K562 (cell line): ENCODE data around the gene HSPA1B. TPM values are rescaled to one million over a fixed set of nuclear protein-coding genes. Genes with fewer than 3 reads are reported as not detected.
A peak's percentile ranks its signal among the peaks of the same experiment; 100 is the strongest.

Source experiments
- ATAC-seq: fragments of 200-7000 bp; cut with Tn5 transposase; 3 replicates; pipeline ENCODE4 v1.9.1; 2020; ENCODE audit warnings: moderate library complexity
- BruUV-seq: library from RNA; stranded (reverse); fragments of 400-500 nt; replicated peaks from 2 replicates; lab custom pipeline; 2021; lab: Mats Ljungman, UMichigan
- CTCF ChIA-PET: fragments of 300-600 bp; formaldehyde crosslinking; extraction: SDS; loops from one replicate; lab custom pipeline; 2021; ENCODE audit warnings: low intra/inter-chr PET ratio; lab: Yijun Ruan, JAX
- POLR2A ChIA-PET: fragments of 300-600, 350-650 bp; sonication (Branson Sonifier 250); formaldehyde crosslinking; extraction: SDS; loops from one replicate; lab custom pipeline; 2021; ENCODE audit warnings: antibody characterized with exemption, inconsistent platforms; lab: Yijun Ruan, JAX
- DNase-seq, 4 experiments: peaks; one replicate each; pipeline versions ENCODE4 v3.0.0 to v3.0.0-alpha.2; 2011 to 2018; ENCODE audit warnings: low spot score in 3 of 4, mixed read lengths in 3 of 4; ENCODE audit errors: extremely low read depth in 1 of 4
- FAIRE-seq: peaks from 2 replicates; lab custom pipeline; 2011; peaks lifted over from hg19 to GRCh38; lab: Jason Lieb, UNC
- H2AFZ ChIP-seq: 2 replicates; pipeline ENCODE4 v1.6.0; 2011; ENCODE audit warnings: low read depth, low read length, control low read depth, inconsistent platforms
- H3K27ac ChIP-seq: fragments of 200-600 bp; 3 replicates; pipeline ENCODE4 v1.8.0; 2011; ENCODE audit warnings: low read depth, mild to moderate bottlenecking, control low read depth, inconsistent platforms, low read length, moderate library complexity, mixed read lengths; ENCODE audit errors: extremely low read depth
- H3K27me3 ChIP-seq, 2 experiments: fragments of 300-600 bp in 1 of 2; 2 replicates in 1 of 2; 3 replicates in 1 of 2; pipeline versions ENCODE4 v1.6.0 to v1.8.0; 2011; ENCODE audit warnings: inconsistent platforms in 2 of 2, low read length in 2 of 2, mild to moderate bottlenecking in 1 of 2, mixed read lengths in 1 of 2, moderate library complexity in 1 of 2; ENCODE audit not compliant: control insufficient read depth in 2 of 2, insufficient read depth in 2 of 2
- H3K36me3 ChIP-seq: fragments of 300-600 bp; 3 replicates; pipeline ENCODE4 v1.8.0; 2011; ENCODE audit warnings: mild to moderate bottlenecking, low read length, inconsistent platforms; ENCODE audit not compliant: control insufficient read depth, insufficient read depth
- H3K4me1 ChIP-seq, 2 experiments: fragments of 200-600 bp in 1 of 2; replicated peaks in 1 of 2; 2 replicates in 1 of 2; 3 replicates in 1 of 2; pipeline versions ENCODE4 v1.5.1 to v1.8.0; 2011; ENCODE audit warnings: inconsistent platforms in 2 of 2, low read length in 2 of 2, mild to moderate bottlenecking in 1 of 2, mixed read lengths in 1 of 2, moderate library complexity in 1 of 2; ENCODE audit not compliant: control insufficient read depth in 2 of 2, insufficient read depth in 2 of 2
- H3K4me2 ChIP-seq: 2 replicates; pipeline ENCODE4 v1.6.1; 2011; ENCODE audit warnings: low read length, control low read depth, inconsistent platforms, mixed read lengths; ENCODE audit not compliant: insufficient read depth
- H3K4me3 ChIP-seq: fragments of 200-600 bp; sonication (generic), shearing (Covaris generic); 2 replicates; pipeline ENCODE4 v1.5.1; 2016; ENCODE audit warnings: control low read depth, inconsistent platforms
- H3K79me2 ChIP-seq: fragments of 200-600 bp; 3 replicates; pipeline ENCODE4 v1.8.0; 2011; ENCODE audit warnings: low read length, inconsistent platforms; ENCODE audit not compliant: control insufficient read depth, insufficient read depth
- H3K9ac ChIP-seq, 2 experiments: 2 replicates each; pipeline versions ENCODE4 v1.6.0 to v1.6.1; 2011; ENCODE audit warnings: low read depth in 2 of 2, low read length in 2 of 2, control low read depth in 1 of 2, inconsistent platforms in 1 of 2, mild to moderate bottlenecking in 1 of 2, mixed read lengths in 1 of 2; ENCODE audit not compliant: insufficient read depth in 1 of 2
- H3K9me1 ChIP-seq: one replicate; pipeline ENCODE4 v1.6.0; 2011; ENCODE audit warnings: inconsistent platforms, mild to moderate bottlenecking, low read length, moderate library complexity; ENCODE audit not compliant: control insufficient read depth, insufficient read depth
- H3K9me3 ChIP-seq: replicated peaks from 2 replicates; pipeline ENCODE4 v1.5.1; 2011; ENCODE audit warnings: low read depth, low read length, inconsistent platforms; ENCODE audit not compliant: control insufficient read depth, insufficient read depth
- H4K20me1 ChIP-seq: replicated peaks from 2 replicates; pipeline ENCODE4 v1.6.1; 2011; ENCODE audit warnings: low read length, inconsistent platforms, mixed read lengths; ENCODE audit not compliant: control insufficient read depth, insufficient read depth
- BMI1 ChIP-seq: fragments of 150-350 bp; IDR thresholded peaks from 2 replicates; pipeline ENCODE4 v1.6.1; 2014; ENCODE audit warnings: low read length
- CBX3 ChIP-seq, 2 experiments: IDR thresholded peaks; 1 replicate in 1 of 2; 2 replicates in 1 of 2; pipeline ENCODE4 v1.6.1; 2012; ENCODE audit warnings: inconsistent platforms in 2 of 2, low read length in 2 of 2, borderline replicate concordance in 1 of 2, control low read depth in 1 of 2
- PHB ChIP-seq: fragments of 250-450 bp; sonication (Bioruptor Pico); IDR thresholded peaks from 2 replicates; pipeline ENCODE4 v1.5.0; 2021
- PHF8 ChIP-seq: fragments of 200-600 bp; sonication (generic); IDR thresholded peaks from 2 replicates; pipeline ENCODE4 v1.6.1; 2012; ENCODE audit warnings: mixed run types, mild to moderate bottlenecking, inconsistent platforms, low read length, moderate library complexity, borderline replicate concordance
- SNIP1 ChIP-seq: fragments of 450-650 bp; IDR thresholded peaks from 2 replicates; pipeline ENCODE4 v1.7.1; 2017; ENCODE audit warnings: low read depth, mild to moderate bottlenecking
- SRSF1 ChIP-seq: fragments of 200-400 bp; formaldehyde crosslinking; IDR thresholded peaks from 2 replicates; pipeline ENCODE4 v1.6.1; 2017; ENCODE audit warnings: mild to moderate bottlenecking, low read depth, low read length, moderate library complexity
- THRAP3 ChIP-seq: fragments of 450-650 bp; IDR thresholded peaks from 2 replicates; pipeline ENCODE4 v1.6.1; 2016; ENCODE audit warnings: mild to moderate bottlenecking, inconsistent platforms, borderline replicate concordance
- ZC3H4 ChIP-seq: sonication (generic); formaldehyde crosslinking; IDR thresholded peaks from 2 replicates; pipeline ENCODE4 v1.9.0; 2021; ENCODE audit warnings: missing genetic modification reagents, borderline replicate concordance
- ZNF324 ChIP-seq: fragments of 250-450 bp; sonication (Bioruptor Pico); IDR thresholded peaks from 2 replicates; pipeline ENCODE4 v1.4.0; 2020; ENCODE audit warnings: mild to moderate bottlenecking
- WGBS: fragments of 100-300 bp; shearing (Covaris generic); methylation state at CpG from one replicate; pipeline ENCODE4 v1.1.6; 2016; ENCODE audit warnings: low coverage, mixed read lengths; ENCODE audit not compliant: insufficient coverage; ENCODE audit errors: missing lambda C conversion rate; 5-methylcytosine and 5-hydroxymethylcytosine counted together
- in situ Hi-C: fragments of 300-500 bp; cut with MboI; formaldehyde crosslinking; loops from 4 replicates; pipeline ENCODE4 v1.15.0; 2018; ENCODE audit warnings: inconsistent platforms, mixed read lengths
- intact Hi-C: fragments of 100-400 bp; cut with micrococcal nuclease; formaldehyde crosslinking; loops from 2 replicates; pipeline ENCODE4 v1.14.2; 2022
- polyA plus RNA-seq, 8 experiments: library from polyadenylated mRNA; depleted of rRNA in 4 of 8; stranded (reverse) in 5 of 8; unstranded in 3 of 8; fragments of >200 nt; fragmentation: Nextera tagmentation in 2 of 8; fragmentation: Illumina TruSeq in 1 of 8; extraction: Ambion mirVana in 2 of 8; extraction: Trizol in 1 of 8; gene quantifications; 2 replicates each; pipeline versions ENCODE4 v1.2.1 to v1.2.3, GENCODE V29; 2011 to 2014; ENCODE audit warnings: inconsistent platforms in 1 of 8, missing spikeins in 1 of 8
- total RNA-seq, 7 experiments: library from RNA; depleted of rRNA in 6 of 7; stranded (reverse); fragments of >200 nt in 6 of 7; fragmentation: Illumina TruSeq in 2 of 7; extraction: Trizol in 2 of 7; gene quantifications; 2 replicates each; pipeline versions ENCODE4 v1.2.1 to v1.2.3, GENCODE V29; 2011 to 2021; ENCODE audit warnings: low replicate concordance in 1 of 7
- TF ChIP-seq, protein P1 (sequence below): fragments of 150-350 bp; conservative IDR thresholded peaks from 2 replicates; pipeline ENCODE4 v1.6.1; 2014; ENCODE audit warnings: low read length
- TF ChIP-seq, protein P2 (sequence below): fragments of 250-450 bp; sonication (Bioruptor Pico); IDR thresholded peaks from 2 replicates; pipeline ENCODE4 v1.9.0; 2021; ENCODE audit warnings: mild to moderate bottlenecking
- TF ChIP-seq, protein P3 (sequence below), 2 experiments: fragments of 450-650 bp; IDR thresholded peaks; 2 replicates each; pipeline ENCODE4 v1.6.1; 2016
- TF ChIP-seq, protein P4 (sequence below): fragments of 250-450 bp; sonication (Bioruptor Pico); IDR thresholded peaks from 2 replicates; pipeline ENCODE4 v1.6.1; 2021; ENCODE audit warnings: mild to moderate bottlenecking

Gene HSPA1B
- total and polyA plus RNA-seq, 9 of the 15 experiments (the other 6 are each of a cell fraction or from before 2014, with no cell fraction given), result 0.27 to 227 (median 51.2) TPM

DNA sequence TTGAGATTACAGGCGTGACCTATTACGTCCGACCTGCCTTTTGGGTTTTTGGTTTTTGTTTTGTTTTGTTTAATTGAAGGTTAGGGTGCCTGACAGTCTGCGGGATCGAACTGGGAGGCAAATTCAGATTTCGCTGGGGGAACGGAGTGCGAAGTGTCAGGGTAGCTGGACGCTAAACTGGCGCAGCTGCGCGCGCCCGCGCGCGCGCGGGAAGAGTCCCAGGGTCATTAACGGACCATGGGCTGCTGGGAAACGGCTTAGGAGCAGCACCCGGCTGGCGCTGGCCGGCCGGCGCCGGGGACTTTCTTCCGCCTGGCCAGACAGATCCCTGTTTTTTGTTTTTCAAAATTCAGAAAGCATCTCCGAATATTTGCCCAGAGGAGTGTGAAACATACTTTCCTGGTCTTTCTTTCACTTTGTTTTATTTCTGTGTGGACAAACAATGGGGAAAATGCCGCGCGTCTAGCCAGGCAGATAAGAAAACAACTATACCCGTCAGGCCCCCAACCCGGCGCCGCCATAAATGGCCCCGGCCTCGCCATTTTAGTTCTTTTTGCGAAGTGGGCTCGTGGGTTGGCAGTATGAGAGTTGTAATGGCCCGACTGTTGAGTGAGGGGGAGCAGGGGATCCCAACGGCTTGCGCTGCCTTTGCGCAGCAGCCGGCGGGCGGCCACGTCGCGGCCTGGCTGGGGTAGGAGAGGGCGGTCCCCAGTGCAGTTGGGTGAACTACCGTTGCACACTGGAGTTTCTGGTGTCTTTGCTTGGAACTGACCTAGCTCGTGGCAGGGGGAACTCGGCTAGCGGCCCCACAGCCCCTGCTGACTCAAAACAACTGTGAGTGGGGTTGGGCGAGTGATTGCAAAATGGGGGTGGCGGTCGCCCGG is 7.1 kb downstream of the HSPA1B start (continued):
- TF ChIP-seq CBX3 (IDR thresholded peaks at IDR 0.05; ENCODE audit: borderline replicate concordance in 1 of 2, low read length in 2 of 2), result peak in 1 of 2 experiments; percentile 46; a peak in 1 of 3 replicates

DNA sequence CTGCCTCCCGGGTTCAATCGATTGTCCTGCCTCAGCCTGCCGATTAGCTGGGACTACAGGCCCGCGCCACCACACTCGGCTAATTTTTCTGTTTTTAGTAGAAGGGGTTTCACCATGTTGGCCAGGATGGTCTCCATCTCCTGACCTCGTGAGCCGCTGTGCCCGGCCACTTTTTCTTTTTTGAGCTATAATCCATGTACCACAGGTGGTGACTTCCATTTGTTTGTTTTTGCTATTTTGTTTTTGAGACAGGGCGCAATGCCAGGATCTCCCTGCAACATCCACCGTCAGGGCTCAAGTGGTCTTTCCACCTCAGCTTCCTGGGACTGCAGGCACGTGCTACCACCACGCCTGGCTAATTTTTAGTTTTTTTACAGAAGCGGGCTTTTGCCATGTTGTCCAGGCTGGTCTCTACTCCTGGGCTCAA is 8.5 kb downstream of the HSPA1B start:
- ATAC-seq (no peak), FAIRE-seq (no peak), DNase-seq (peak in 2 of 4 experiments; percentile 24)
- ChIA-PET POLR2A (interaction anchor here (0.6 to 13.1 kb wide), 36 partner anchors 10 to 288 kb away, joined by 3 to 229 read pairs (median 6); partner anchors contain the start of genes ABHD16A, APOM, BAG6 and C6orf47), CTCF (interaction anchor here (0.6 to 0.7 kb wide), 3 partner anchors 63 to 303 kb away, joined by 3 to 4 read pairs (median 4); no protein-coding TSS in a partner anchor)
- intact Hi-C loops (no loop called here), in situ Hi-C loops (no loop called here)
- Histone ChIP-seq H3K27me3 (no peaks in the 10 kb centered on the region), H3K79me2 (peaks cover 77% of the 10 kb centered on the region), H3K4me3 (peak overlapping the region; percentile 85), H3K27ac (peak overlapping the region; percentile 88), H3K9me1 (no peaks in the 10 kb centered on the region), H3K4me1 (peaks cover 40 to 61% of the 10 kb centered on the region in 2 experiments), H3K36me3 (peaks cover 68% of the 10 kb centered on the region), H3K9ac (peak overlapping the region; percentile 98 to 100), H3K4me2 (peak overlapping the region; percentile 94), H3K9me3 (no peaks in the 10 kb centered on the region; the same call in 1 of the 2 replicates), H2AFZ (no peak overlapping the region), H4K20me1 (peaks cover 30% of the 10 kb centered on the region)
- no TSS peak for BruUV-seq
- under 1% methylated on average over 14 of the region's 14 CpGs for WGBS
- TF ChIP-seq ZC3H4 (CRISPR knock-in tag) (peak; percentile 64; the same call in 1 of the 2 replicates), PHB (CRISPR knock-in tag) (no peak), ZNF324 (no peak), BMI1 (no peak), THRAP3 (no peak), PHF8 (0 out of 2 replicates have a peak, but pooled peaks have one; percentile 19), SNIP1 (no peak), SRSF1 (no peak)
- TF ChIP-seq, protein P1, sequence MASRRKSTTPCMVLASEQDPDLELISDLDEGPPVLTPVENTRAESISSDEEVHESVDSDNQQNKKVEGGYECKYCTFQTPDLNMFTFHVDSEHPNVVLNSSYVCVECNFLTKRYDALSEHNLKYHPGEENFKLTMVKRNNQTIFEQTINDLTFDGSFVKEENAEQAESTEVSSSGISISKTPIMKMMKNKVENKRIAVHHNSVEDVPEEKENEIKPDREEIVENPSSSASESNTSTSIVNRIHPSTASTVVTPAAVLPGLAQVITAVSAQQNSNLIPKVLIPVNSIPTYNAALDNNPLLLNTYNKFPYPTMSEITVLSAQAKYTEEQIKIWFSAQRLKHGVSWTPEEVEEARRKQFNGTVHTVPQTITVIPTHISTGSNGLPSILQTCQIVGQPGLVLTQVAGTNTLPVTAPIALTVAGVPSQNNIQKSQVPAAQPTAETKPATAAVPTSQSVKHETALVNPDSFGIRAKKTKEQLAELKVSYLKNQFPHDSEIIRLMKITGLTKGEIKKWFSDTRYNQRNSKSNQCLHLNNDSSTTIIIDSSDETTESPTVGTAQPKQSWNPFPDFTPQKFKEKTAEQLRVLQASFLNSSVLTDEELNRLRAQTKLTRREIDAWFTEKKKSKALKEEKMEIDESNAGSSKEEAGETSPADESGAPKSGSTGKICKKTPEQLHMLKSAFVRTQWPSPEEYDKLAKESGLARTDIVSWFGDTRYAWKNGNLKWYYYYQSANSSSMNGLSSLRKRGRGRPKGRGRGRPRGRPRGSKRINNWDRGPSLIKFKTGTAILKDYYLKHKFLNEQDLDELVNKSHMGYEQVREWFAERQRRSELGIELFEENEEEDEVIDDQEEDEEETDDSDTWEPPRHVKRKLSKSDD, result no peak
- TF ChIP-seq, protein P2, sequence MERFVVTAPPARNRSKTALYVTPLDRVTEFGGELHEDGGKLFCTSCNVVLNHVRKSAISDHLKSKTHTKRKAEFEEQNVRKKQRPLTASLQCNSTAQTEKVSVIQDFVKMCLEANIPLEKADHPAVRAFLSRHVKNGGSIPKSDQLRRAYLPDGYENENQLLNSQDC (CRISPR knock-in tag), result 0 out of 2 replicates have a peak, but pooled peaks have one; percentile 17
- TF ChIP-seq, protein P3, sequence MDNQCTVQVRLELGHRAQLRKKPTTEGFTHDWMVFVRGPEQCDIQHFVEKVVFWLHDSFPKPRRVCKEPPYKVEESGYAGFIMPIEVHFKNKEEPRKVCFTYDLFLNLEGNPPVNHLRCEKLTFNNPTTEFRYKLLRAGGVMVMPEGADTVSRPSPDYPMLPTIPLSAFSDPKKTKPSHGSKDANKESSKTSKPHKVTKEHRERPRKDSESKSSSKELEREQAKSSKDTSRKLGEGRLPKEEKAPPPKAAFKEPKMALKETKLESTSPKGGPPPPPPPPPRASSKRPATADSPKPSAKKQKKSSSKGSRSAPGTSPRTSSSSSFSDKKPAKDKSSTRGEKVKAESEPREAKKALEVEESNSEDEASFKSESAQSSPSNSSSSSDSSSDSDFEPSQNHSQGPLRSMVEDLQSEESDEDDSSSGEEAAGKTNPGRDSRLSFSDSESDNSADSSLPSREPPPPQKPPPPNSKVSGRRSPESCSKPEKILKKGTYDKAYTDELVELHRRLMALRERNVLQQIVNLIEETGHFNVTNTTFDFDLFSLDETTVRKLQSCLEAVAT (IDR thresholded peaks at IDR 0.05), result peak in 1 of 2 experiments; percentile 7; a peak in 2 of 4 replicates
- TF ChIP-seq, protein P4, sequence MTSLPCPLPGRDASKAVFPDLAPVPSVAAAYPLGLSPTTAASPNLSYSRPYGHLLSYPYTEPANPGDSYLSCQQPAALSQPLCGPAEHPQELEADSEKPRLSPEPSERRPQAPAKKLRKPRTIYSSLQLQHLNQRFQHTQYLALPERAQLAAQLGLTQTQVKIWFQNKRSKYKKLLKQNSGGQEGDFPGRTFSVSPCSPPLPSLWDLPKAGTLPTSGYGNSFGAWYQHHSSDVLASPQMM (CRISPR knock-in tag), result no peak
